DOHH2 (cell line): Measurements from ENCODE around the gene PTPRCAP.

ENCODE experiments used
- H3F3A ChIP-seq: fragments of 200-600 bp; sonication (generic), shearing (Covaris generic); 2 replicates; pipeline ENCODE4 v1.6.0; 2016; ENCODE audit warnings: antibody characterized with exemption, mild to moderate bottlenecking; ENCODE audit not compliant: control insufficient read depth, insufficient read depth
- H3K27ac ChIP-seq: fragments of 200-600 bp; sonication (generic); 2 replicates; pipeline ENCODE4 v1.5.1; 2014; ENCODE audit warnings: low read depth, mild to moderate bottlenecking, low read length, moderate library complexity
- H3K27me3 ChIP-seq: fragments of 200-600 bp; sonication (generic); 2 replicates; pipeline ENCODE4 v1.6.1; 2014; ENCODE audit warnings: mild to moderate bottlenecking, low read length, mixed read lengths; ENCODE audit not compliant: control insufficient read depth
- H3K36me3 ChIP-seq: fragments of 200-600 bp; sonication (generic); 2 replicates; pipeline ENCODE4 v1.6.1; 2014; ENCODE audit warnings: mild to moderate bottlenecking, low read length, moderate library complexity, mixed read lengths; ENCODE audit not compliant: control insufficient read depth
- H3K4me1 ChIP-seq: fragments of 200-600 bp; sonication (generic); 2 replicates; pipeline ENCODE4 v1.6.1; 2014; ENCODE audit warnings: mild to moderate bottlenecking, low read length, mixed read lengths; ENCODE audit not compliant: control insufficient read depth
- H3K4me2 ChIP-seq: fragments of 200-600 bp; sonication (generic); 2 replicates; pipeline ENCODE4 v1.6.0; 2014; ENCODE audit warnings: mild to moderate bottlenecking, low read length, moderate library complexity
- H3K4me3 ChIP-seq: fragments of 200-600 bp; sonication (generic); 2 replicates; pipeline ENCODE4 v1.5.1; 2014; ENCODE audit warnings: mild to moderate bottlenecking, low read length, mixed read lengths
- H3K79me2 ChIP-seq: fragments of 200-600 bp; sonication (generic); 2 replicates; pipeline ENCODE4 v1.6.1; 2014; ENCODE audit warnings: mild to moderate bottlenecking, low read length, mixed read lengths; ENCODE audit not compliant: control insufficient read depth
- H3K9me2 ChIP-seq: fragments of 200-600 bp; sonication (generic); replicated peaks from 2 replicates; pipeline ENCODE4 v1.6.1; 2014; ENCODE audit warnings: mild to moderate bottlenecking, low read length, mixed read lengths; ENCODE audit not compliant: control insufficient read depth
- H3K9me3 ChIP-seq: fragments of 200-600 bp; sonication (generic); 2 replicates; pipeline ENCODE4 v1.6.1; 2014; ENCODE audit warnings: antibody characterized with exemption, low read length, mixed read lengths; ENCODE audit not compliant: control insufficient read depth, insufficient read depth
- H4K20me1 ChIP-seq: fragments of 200-600 bp; sonication (generic); 2 replicates; pipeline ENCODE4 v1.6.0; 2014; ENCODE audit warnings: low read depth, mild to moderate bottlenecking, antibody characterized with exemption, low read length, moderate library complexity; ENCODE audit not compliant: control insufficient read depth, insufficient read depth
- EZH2phosphoT487 ChIP-seq: fragments of 200-600 bp; sonication (generic); IDR thresholded peaks from 2 replicates; pipeline ENCODE4 v1.6.1; 2017; ENCODE audit warnings: borderline replicate concordance, mild to moderate bottlenecking, antibody characterized with exemption, low read length, moderate library complexity, mixed read lengths
- TF ChIP-seq, protein P1 (sequence below): fragments of 200-600 bp; sonication (generic); IDR thresholded peaks from one replicate; pipeline ENCODE4 v1.5.1; 2014; ENCODE audit warnings: antibody characterized with exemption, mild to moderate bottlenecking, low read depth, low read length; ENCODE audit not compliant: poor library complexity, severe bottlenecking

Gene PTPRCAP

DNA sequence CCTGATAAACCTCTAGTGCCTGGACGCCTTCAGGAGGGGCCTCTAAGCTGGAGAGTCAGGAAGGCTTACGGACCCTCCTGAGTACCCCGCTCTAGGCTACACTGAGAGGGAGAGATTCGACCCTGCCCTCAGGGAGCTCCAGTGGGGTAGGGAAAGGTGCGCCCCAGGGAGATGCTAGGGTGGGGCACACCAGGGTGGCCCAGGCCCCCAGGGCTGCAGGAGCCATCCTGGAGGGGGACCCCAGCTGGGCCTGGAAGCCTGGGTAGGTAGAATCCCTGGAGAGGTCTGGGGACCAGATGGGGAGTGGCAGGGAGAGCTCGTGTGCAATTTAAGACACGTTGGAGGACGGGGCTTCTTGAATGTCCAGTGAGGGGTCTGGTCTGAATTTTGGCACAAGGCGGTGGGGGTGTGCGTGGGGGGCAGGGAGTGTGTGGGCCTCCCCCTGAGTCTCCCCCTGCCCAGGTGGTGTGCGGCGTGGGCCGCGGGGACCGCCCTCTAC is 17.3 kb downstream of the PTPRCAP start:
- Histone ChIP-seq H3K79me2 (no peaks in the 10 kb centered on the region), H3K9me3 (no peaks in the 10 kb centered on the region), H3K27me3 (peaks cover 1% of the 10 kb centered on the region), H3K9me2 (no peaks in the 10 kb centered on the region), H4K20me1 (no peaks in the 10 kb centered on the region), H3K27ac (no peak overlapping the region), H3K4me3 (peak overlapping the region; percentile 75), H3K4me2 (peak overlapping the region; percentile 73), H3F3A (peaks cover 3% of the 10 kb centered on the region; the same call in 1 of the 2 replicates), H3K36me3 (no peaks in the 10 kb centered on the region), H3K4me1 (peaks cover 55% of the 10 kb centered on the region)
- TF ChIP-seq, protein P1, sequence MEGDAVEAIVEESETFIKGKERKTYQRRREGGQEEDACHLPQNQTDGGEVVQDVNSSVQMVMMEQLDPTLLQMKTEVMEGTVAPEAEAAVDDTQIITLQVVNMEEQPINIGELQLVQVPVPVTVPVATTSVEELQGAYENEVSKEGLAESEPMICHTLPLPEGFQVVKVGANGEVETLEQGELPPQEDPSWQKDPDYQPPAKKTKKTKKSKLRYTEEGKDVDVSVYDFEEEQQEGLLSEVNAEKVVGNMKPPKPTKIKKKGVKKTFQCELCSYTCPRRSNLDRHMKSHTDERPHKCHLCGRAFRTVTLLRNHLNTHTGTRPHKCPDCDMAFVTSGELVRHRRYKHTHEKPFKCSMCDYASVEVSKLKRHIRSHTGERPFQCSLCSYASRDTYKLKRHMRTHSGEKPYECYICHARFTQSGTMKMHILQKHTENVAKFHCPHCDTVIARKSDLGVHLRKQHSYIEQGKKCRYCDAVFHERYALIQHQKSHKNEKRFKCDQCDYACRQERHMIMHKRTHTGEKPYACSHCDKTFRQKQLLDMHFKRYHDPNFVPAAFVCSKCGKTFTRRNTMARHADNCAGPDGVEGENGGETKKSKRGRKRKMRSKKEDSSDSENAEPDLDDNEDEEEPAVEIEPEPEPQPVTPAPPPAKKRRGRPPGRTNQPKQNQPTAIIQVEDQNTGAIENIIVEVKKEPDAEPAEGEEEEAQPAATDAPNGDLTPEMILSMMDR, result no peak
- TF ChIP-seq EZH2phosphoT487, result no peak

DNA sequence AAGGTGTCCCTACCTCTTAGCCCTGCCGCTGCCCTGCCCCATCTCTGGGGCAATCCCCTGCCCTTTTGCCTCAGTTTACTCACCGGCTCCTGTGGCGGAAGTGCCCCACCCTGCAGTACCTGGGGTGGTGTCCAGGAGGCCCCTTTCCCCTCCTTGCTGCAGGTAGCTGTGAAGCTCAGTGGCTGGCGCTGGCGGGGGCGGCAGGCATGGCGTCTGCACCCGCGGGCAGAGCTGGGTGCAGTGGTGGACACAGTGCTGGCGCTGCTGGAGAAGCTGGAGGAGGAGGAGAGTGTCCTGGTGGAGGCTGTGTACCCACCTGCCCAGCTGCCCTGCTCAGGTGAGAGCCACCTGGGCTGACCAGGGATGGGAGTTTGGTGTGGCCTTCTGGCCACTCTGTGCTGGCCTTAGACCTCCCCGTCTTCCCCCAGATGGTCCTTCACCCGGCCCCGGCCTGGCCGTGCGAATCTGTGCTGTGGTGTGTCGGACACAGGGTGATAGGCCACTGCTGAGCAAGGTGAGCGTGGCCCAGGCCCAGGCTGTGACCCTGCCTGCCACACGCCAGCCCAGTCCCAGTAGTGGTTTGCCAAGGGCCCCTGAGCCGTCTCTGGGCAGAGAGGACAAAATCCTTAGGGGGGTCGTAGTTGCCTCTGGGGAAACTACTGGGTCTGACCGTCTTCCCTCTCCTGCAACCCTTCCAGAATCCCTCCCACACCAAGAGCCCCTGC is 18.0 kb downstream of the PTPRCAP start:
- no peaks in the 10 kb centered on the region for H3K36me3 ChIP-seq
- peak overlapping the region; percentile 18; the same call in 1 of the 2 replicates for H3K4me3 ChIP-seq

GRCh38 chr11:67418476-67419281 is 18.8 kb downstream of the PTPRCAP start:
- Histone ChIP-seq H3F3A (peaks cover 3% of the 10 kb centered on the region; the same call in 1 of the 2 replicates), H3K79me2 (no peaks in the 10 kb centered on the region), H3K27ac (no peak overlapping the region), H3K36me3 (no peaks in the 10 kb centered on the region), H3K4me1 (peaks cover 58% of the 10 kb centered on the region), H3K9me2 (no peaks in the 10 kb centered on the region), H4K20me1 (no peaks in the 10 kb centered on the region), H3K27me3 (peaks cover 6% of the 10 kb centered on the region), H3K4me2 (peak overlapping the region; percentile 73), H3K4me3 (peak overlapping the region; percentile 18; the same call in 1 of the 2 replicates), H3K9me3 (no peaks in the 10 kb centered on the region)
- TF ChIP-seq, protein P1, result no peak
- no peak for TF ChIP-seq EZH2phosphoT487

More for the DNA sequence above, 18.0 kb downstream of the PTPRCAP start:
- H3K4me1 ChIP-seq, result peaks cover 58% of the 10 kb centered on the region
- peaks cover 6% of the 10 kb centered on the region for H3K27me3 ChIP-seq
- H3K27ac ChIP-seq, result no peak overlapping the region
- no peaks in the 10 kb centered on the region for H3K79me2 ChIP-seq
- H4K20me1 ChIP-seq, result no peaks in the 10 kb centered on the region
- no peaks in the 10 kb centered on the region for H3K9me2 ChIP-seq
- H3F3A ChIP-seq, result peaks cover 3% of the 10 kb centered on the region; the same call in 1 of the 2 replicates
- no peaks in the 10 kb centered on the region for H3K9me3 ChIP-seq
- no peak for TF ChIP-seq EZH2phosphoT487
- TF ChIP-seq, protein P1, result no peak
- H3K4me2 ChIP-seq, result peak overlapping the region; percentile 73
